IMR-90 (cell line): Measurements from ENCODE around the gene SLC2A13. TPM values are rescaled to one million over a fixed set of nuclear protein-coding genes. Genes with fewer than 3 reads are reported as not detected.
"Not testable (repeated sequence)": the region's sequence is repeated elsewhere in the genome, so short reads cannot be mapped to it uniquely, and the experiment has no call there.

Experiments
- ATAC-seq: fragments of 200-7000 bp; cut with Tn5 transposase; 2 replicates; pipeline ENCODE4 v1.9.1; 2020; ENCODE audit warnings: low read depth, mild to moderate bottlenecking, moderate library complexity
- BruUV-seq: library from RNA; stranded (reverse); fragments of 400-500 nt; replicated peaks from 2 replicates; lab custom pipeline; 2021; lab: Mats Ljungman, UMichigan
- CTCF ChIA-PET: fragments of 300-600 bp; formaldehyde crosslinking; extraction: SDS; loops from one replicate; lab custom pipeline; 2021; ENCODE audit warnings: antibody characterized with exemption; lab: Yijun Ruan, JAX
- POLR2A ChIA-PET: fragments of 300-600 bp; sonication (Branson Sonifier 250); formaldehyde crosslinking; loops from one replicate; lab custom pipeline; 2022; ENCODE audit warnings: antibody characterized with exemption; ENCODE audit not compliant: unreplicated experiment; lab: Charles Lee
- DNase-seq: peaks from one replicate; pipeline ENCODE4 v3.0.0; 2013
- H2AFZ ChIP-seq: replicated peaks from 2 replicates; pipeline ENCODE3; 2013; ENCODE audit warnings: low read length, mild to moderate bottlenecking; ENCODE audit not compliant: poor library complexity
- H2AK5ac ChIP-seq: 2 replicates; pipeline ENCODE4 v1.6.1; 2013; ENCODE audit warnings: low read depth, low read length, inconsistent platforms
- H2AK9ac ChIP-seq: replicated peaks from 2 replicates; pipeline ENCODE3; 2013; ENCODE audit warnings: mild to moderate bottlenecking, low read depth, low read length, moderate library complexity; ENCODE audit not compliant: poor library complexity
- H2BK120ac ChIP-seq: 2 replicates; pipeline ENCODE4 v1.6.1; 2013; ENCODE audit warnings: low read depth, low read length, inconsistent platforms
- H2BK15ac ChIP-seq: 3 replicates; pipeline ENCODE4 v1.6.1; 2013; ENCODE audit warnings: low read depth, low read length, inconsistent platforms
- H2BK20ac ChIP-seq: 2 replicates; pipeline ENCODE4 v1.6.1; 2013; ENCODE audit warnings: low read depth, mild to moderate bottlenecking, inconsistent platforms, low read length, moderate library complexity
- H2BK5ac ChIP-seq: 2 replicates; pipeline ENCODE4 v1.6.1; 2013; ENCODE audit warnings: mild to moderate bottlenecking, low read depth, low read length, inconsistent platforms; ENCODE audit not compliant: poor library complexity, severe bottlenecking
- H3K14ac ChIP-seq: replicated peaks from 2 replicates; pipeline ENCODE4 v1.6.1; 2013; ENCODE audit warnings: low read depth, low read length, inconsistent platforms
- H3K18ac ChIP-seq: 2 replicates; pipeline ENCODE4 v1.6.1; 2013; ENCODE audit warnings: low read depth, low read length, control low read depth
- H3K23ac ChIP-seq: 2 replicates; pipeline ENCODE4 v1.6.1; 2013; ENCODE audit warnings: low read depth, low read length, inconsistent platforms
- H3K27ac ChIP-seq: 2 replicates; pipeline ENCODE4 v1.5.1; 2013; ENCODE audit warnings: mild to moderate bottlenecking, control low read depth, low read length; ENCODE audit not compliant: insufficient read depth
- H3K27me3 ChIP-seq: 2 replicates; pipeline ENCODE4 v1.6.1; 2013; ENCODE audit warnings: low read length; ENCODE audit not compliant: control insufficient read depth, insufficient read depth
- H3K36me3 ChIP-seq: 2 replicates; pipeline ENCODE4 v1.6.1; 2013; ENCODE audit warnings: low read length, mixed read lengths; ENCODE audit not compliant: control insufficient read depth, insufficient read depth
- H3K4ac ChIP-seq: 2 replicates; pipeline ENCODE4 v1.6.1; 2013; ENCODE audit warnings: low read depth, low read length, inconsistent platforms
- H3K4me1 ChIP-seq: 2 replicates; pipeline ENCODE4 v1.6.1; 2013; ENCODE audit warnings: low read length, mixed read lengths; ENCODE audit not compliant: control insufficient read depth, insufficient read depth
- H3K4me2 ChIP-seq: 2 replicates; pipeline ENCODE4 v1.6.1; 2013; ENCODE audit warnings: low read depth, mild to moderate bottlenecking, control low read depth, low read length, moderate library complexity
- H3K4me3 ChIP-seq: 2 replicates; pipeline ENCODE4 v1.5.1; 2013; ENCODE audit warnings: low read depth, mild to moderate bottlenecking, control low read depth, low read length, moderate library complexity; ENCODE audit not compliant: insufficient read depth
- H3K56ac ChIP-seq: 2 replicates; pipeline ENCODE4 v1.6.1; 2013; ENCODE audit warnings: low read length, inconsistent platforms; ENCODE audit not compliant: insufficient read depth; ENCODE audit errors: extremely low read depth
- H3K79me1 ChIP-seq, 2 experiments: 2 replicates each; pipeline ENCODE4 v1.6.1; 2013; ENCODE audit warnings: low read length in 2 of 2, inconsistent platforms in 1 of 2, low read depth in 1 of 2
- H3K9ac ChIP-seq: 2 replicates; pipeline ENCODE4 v1.6.1; 2013; ENCODE audit warnings: low read depth, low read length, control low read depth
- H3K9me1 ChIP-seq: 2 replicates; pipeline ENCODE4 v1.6.1; 2013; ENCODE audit warnings: low read length, inconsistent platforms; ENCODE audit not compliant: insufficient read depth
- H3K9me3 ChIP-seq: 2 replicates; pipeline ENCODE4 v1.6.1; 2013; ENCODE audit warnings: low read length; ENCODE audit not compliant: control insufficient read depth, insufficient read depth
- H4K20me1 ChIP-seq: 2 replicates; pipeline ENCODE4 v1.6.1; 2013; ENCODE audit warnings: low read length, inconsistent platforms; ENCODE audit not compliant: insufficient read depth
- H4K5ac ChIP-seq: 2 replicates; pipeline ENCODE4 v1.6.1; 2013; ENCODE audit warnings: mild to moderate bottlenecking, low read depth, low read length, control low read depth
- H4K8ac ChIP-seq, 2 experiments: 2 replicates each; pipeline ENCODE4 v1.6.1; 2013; ENCODE audit warnings: low read depth in 2 of 2, low read length in 2 of 2, control low read depth in 1 of 2, inconsistent platforms in 1 of 2
- H4K91ac ChIP-seq: 2 replicates; pipeline ENCODE4 v1.6.1; 2013; ENCODE audit warnings: low read depth, low read length, inconsistent platforms; ENCODE audit not compliant: insufficient read depth
- CEBPB ChIP-seq: IDR thresholded peaks from 2 replicates; pipeline ENCODE4 v1.6.1; 2012; ENCODE audit warnings: low read depth, low read length, improper control_type of control experiment
- MAZ ChIP-seq: IDR thresholded peaks from 2 replicates; pipeline ENCODE4 v1.6.1; 2012; ENCODE audit warnings: low read depth, mild to moderate bottlenecking, low read length, improper control_type of control experiment, moderate library complexity, borderline replicate concordance
- MXI1 ChIP-seq: IDR thresholded peaks from 2 replicates; pipeline ENCODE4 v1.6.1; 2012; ENCODE audit warnings: low read depth, mild to moderate bottlenecking, low read length, moderate library complexity, borderline replicate concordance
- NFE2L2 ChIP-seq: fragments of 150-350 bp; IDR thresholded peaks from 2 replicates; pipeline ENCODE4 v1.6.1; 2016; ENCODE audit warnings: low read depth, mild to moderate bottlenecking, low read length
- POLR2A ChIP-seq: IDR thresholded peaks from 2 replicates; pipeline ENCODE4 v1.6.1; 2012; ENCODE audit warnings: mild to moderate bottlenecking, low read depth, low read length
- RCOR1 ChIP-seq: IDR thresholded peaks from 2 replicates; pipeline ENCODE4 v1.6.1; 2012; ENCODE audit warnings: mild to moderate bottlenecking, low read length, improper control_type of control experiment; ENCODE audit not compliant: insufficient replicate concordance
- SMC3 ChIP-seq: fragments of 150-350 bp; IDR thresholded peaks from 2 replicates; pipeline ENCODE4 v1.6.1; 2016; ENCODE audit warnings: low read depth, mild to moderate bottlenecking, antibody characterized with exemption, low read length, moderate library complexity
- WGBS, 2 experiments: methylation state at CpG; one replicate each; pipeline versions ENCODE4 v1.1.5 to v1.1.7; 2013; ENCODE audit warnings: missing lambda C conversion rate in 2 of 2; ENCODE audit not compliant: insufficient read length in 1 of 2; ENCODE audit errors: extremely low coverage in 2 of 2; 5-methylcytosine and 5-hydroxymethylcytosine counted together
- dilution Hi-C: fragments of 300-500 bp; cut with HindIII; formaldehyde crosslinking; loops from one replicate; pipeline ENCODE4 v1.14.3; 2018; ENCODE audit warnings: low sequenced_read_pairs; ENCODE audit not compliant: unreplicated experiment
- in situ Hi-C: fragments of 300-500 bp; cut with MboI; formaldehyde crosslinking; loops from 3 replicates; pipeline ENCODE4 v1.14.3; 2019; ENCODE audit warnings: low sequenced_read_pairs, inconsistent platforms, mixed read lengths
- intact Hi-C: fragments of 100-400 bp; cut with micrococcal nuclease; formaldehyde crosslinking; loops from 2 replicates; pipeline ENCODE4 v1.10.0; 2022
- polyA plus RNA-seq, 3 experiments: library from polyadenylated mRNA; depleted of rRNA; stranded (reverse); fragments of >200 nt; gene quantifications; 2 replicates each; pipeline ENCODE4 v1.2.3, GENCODE V29; 2012; ENCODE audit warnings: low replicate concordance in 1 of 3
- total RNA-seq: library from RNA; depleted of rRNA; stranded (reverse); fragments of >200 nt; gene quantifications from 2 replicates; pipeline ENCODE4 v1.2.3, GENCODE V29; 2012

SLC2A13 gene
- total and polyA plus RNA-seq, 2 of the 4 experiments (the other 2 are of a cell fraction) = 1.5 to 3.9 TPM

DNA sequence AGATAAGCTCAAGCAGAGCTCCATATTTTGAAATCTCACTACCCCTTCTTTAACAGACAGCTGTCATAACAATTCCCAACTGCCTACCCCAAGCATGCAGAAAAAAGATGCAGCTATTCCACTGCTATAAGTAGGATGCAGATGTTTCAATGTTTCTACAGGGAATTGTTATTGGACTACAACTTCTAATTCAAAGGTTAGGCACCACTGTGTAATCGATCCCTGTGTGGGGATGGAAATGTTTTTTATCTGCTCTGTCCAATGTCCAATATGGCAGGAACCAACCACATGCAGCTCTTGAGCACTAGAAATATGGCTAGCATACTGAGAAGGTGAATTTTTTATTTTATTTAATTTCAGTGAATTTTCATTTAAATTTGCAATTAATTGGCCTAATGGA lies 208.6 kb downstream of the SLC2A13 start:
- Histone ChIP-seq H3K27ac (no peak overlapping the region), H3K14ac (no peak overlapping the region), H4K5ac (no peak overlapping the region), H3K56ac (no peak overlapping the region), H3K4me3 (no peak overlapping the region), H2AK9ac (no peak overlapping the region), H3K9me1 (no peaks in the 10 kb centered on the region), H4K8ac (no peak overlapping the region), H3K9ac (no peak overlapping the region), H2BK5ac (no peak overlapping the region), H4K20me1 (no peaks in the 10 kb centered on the region), H3K27me3 (no peaks in the 10 kb centered on the region), H4K91ac (no peak overlapping the region), H3K18ac (no peak overlapping the region), H3K9me3 (no peaks in the 10 kb centered on the region), H3K4me1 (no peaks in the 10 kb centered on the region), H3K23ac (no peak overlapping the region), H2BK20ac (no peak overlapping the region), H3K4ac (no peak overlapping the region), H3K36me3 (no peaks in the 10 kb centered on the region), H3K79me1 (no peaks in the 10 kb centered on the region), H2BK15ac (no peak overlapping the region), H3K4me2 (no peak overlapping the region), H2BK120ac (no peak overlapping the region), H2AFZ (no peak overlapping the region), H2AK5ac (no peak overlapping the region)
- ATAC-seq (no peak), DNase-seq (no peak)
- no TSS peak for BruUV-seq
- ChIA-PET POLR2A (no interaction called here), CTCF (no interaction called here)
- intact Hi-C loops (no loop called here), in situ Hi-C loops (no loop called here), dilution Hi-C loops (no loop called here)
- no peak for TF ChIP-seq MXI1
- no peak for TF ChIP-seq MAZ
- TF ChIP-seq CEBPB = no peak
- no peak for TF ChIP-seq SMC3
- no peak for TF ChIP-seq POLR2A
- no peak for TF ChIP-seq NFE2L2
- no peak for TF ChIP-seq RCOR1
- no CpG with 5 or more reads among the region's 1 CpG for WGBS, 2 experiments

DNA sequence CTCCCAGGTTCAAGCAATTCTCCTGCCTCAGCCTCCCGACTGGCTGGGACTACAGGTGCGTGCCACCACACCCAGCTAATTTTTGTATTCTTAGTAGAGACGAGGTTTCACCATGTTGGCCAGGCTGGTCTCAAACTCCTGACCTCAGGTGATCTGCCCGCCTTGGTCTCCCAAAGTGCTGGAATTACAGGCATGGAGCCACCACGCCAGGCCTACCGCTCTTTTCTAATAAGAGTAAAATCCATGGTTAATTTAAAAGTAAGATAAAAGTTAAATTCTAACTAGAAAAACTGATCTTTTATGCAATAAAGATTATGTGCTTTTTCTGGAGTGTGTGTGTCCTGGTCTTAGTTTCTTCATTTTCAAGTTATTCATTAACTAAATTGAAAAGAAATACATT lies 212.5 kb downstream of the SLC2A13 start:
- H3K27me3 ChIP-seq, H3K9ac ChIP-seq, CTCF ChIA-PET, H4K8ac ChIP-seq, BruUV-seq, DNase-seq, H3K27ac ChIP-seq, POLR2A ChIA-PET, H2AFZ ChIP-seq, H3K9me1 ChIP-seq, H2AK5ac ChIP-seq, H2BK20ac ChIP-seq, H3K56ac ChIP-seq, H3K36me3 ChIP-seq, ATAC-seq, in situ Hi-C loops, H3K23ac ChIP-seq, intact Hi-C loops, H3K79me1 ChIP-seq, H3K18ac ChIP-seq, H4K91ac ChIP-seq, H2BK120ac ChIP-seq, H2BK5ac ChIP-seq, H3K4me2 ChIP-seq, dilution Hi-C loops, H4K5ac ChIP-seq, H3K9me3 ChIP-seq, H2AK9ac ChIP-seq, H3K4ac ChIP-seq, H3K4me1 ChIP-seq, H2BK15ac ChIP-seq, H4K20me1 ChIP-seq, H3K4me3 ChIP-seq, H3K14ac ChIP-seq: not testable (repeated sequence)
- 80% methylated on average over 1 of the region's 6 CpGs; no CpG with 5 or more reads in 1 of the 2 experiments for WGBS, 2 experiments
